GM19463 (cell line): ENCODE measurements around the gene KRTAP10-6.
"Not testable (repeated sequence)": the region's sequence is repeated elsewhere in the genome, so short reads cannot be mapped to it uniquely, and the experiment has no call there.

Source experiments
- ATAC-seq: cut with Tn5 transposase; IDR thresholded peaks from one replicate; pipeline ENCODE4 v1.9.1; 2021; ENCODE audit warnings: mild to moderate bottlenecking, moderate library complexity; ENCODE audit not compliant: unreplicated experiment

Gene KRTAP10-6

GRCh38 chr21:44564099-44564498, 28.2 kb downstream of the KRTAP10-6 start:
- ATAC-seq = no peak

GRCh38 chr21:44558695-44559094, 33.6 kb downstream of the KRTAP10-6 start, which contains the start of gene KRTAP10-3:
Gene KRTAP10-3 (minus strand): TSS chr21:44558795. CDS start chr21:44558715, 80 bp downstream.
- no peak for ATAC-seq

DNA sequence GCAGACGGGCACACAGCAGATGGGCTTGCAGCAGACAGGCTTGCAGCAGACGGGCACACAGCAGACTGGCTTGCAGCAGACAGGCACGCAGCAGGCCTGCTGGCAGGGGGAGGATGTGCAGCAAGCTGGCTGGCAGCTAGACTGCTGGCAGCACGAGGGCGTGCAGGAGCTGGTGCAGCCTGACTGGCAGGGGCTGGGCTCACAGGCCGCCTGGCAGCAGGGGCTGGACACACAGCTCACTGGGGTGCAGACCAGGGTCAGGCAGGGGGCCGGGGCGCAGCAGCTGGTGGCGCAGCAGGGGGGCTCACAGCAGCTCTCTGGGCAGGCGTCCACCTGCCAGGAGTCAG, 34.0 kb downstream of the KRTAP10-6 start:
- ATAC-seq = not testable (repeated sequence)

- no peak for ATAC-seq
These were observed 34.6 kb downstream of the KRTAP10-6 start for GRCh38 chr21:44557491-44558328.

DNA sequence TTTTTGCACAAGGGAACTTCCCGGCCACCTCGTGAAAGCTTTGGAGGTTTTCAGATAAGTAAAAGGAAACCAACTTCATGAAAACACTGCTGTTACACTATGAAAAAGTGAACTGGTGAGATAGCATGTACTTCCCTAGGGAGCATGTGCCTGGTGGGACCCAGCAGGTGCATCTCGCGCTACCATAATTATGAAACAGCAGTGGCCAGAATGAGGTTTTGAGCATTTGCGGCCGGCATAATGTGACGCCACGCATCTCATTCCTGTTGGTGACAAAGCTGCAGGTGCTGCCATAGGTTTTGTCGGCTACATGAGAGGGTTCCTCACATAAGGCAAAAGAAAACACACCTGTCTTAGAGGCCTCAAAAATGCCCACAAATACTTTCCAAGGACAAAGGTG, 35.4 kb downstream of the KRTAP10-6 start:
- ATAC-seq = no peak

DNA sequence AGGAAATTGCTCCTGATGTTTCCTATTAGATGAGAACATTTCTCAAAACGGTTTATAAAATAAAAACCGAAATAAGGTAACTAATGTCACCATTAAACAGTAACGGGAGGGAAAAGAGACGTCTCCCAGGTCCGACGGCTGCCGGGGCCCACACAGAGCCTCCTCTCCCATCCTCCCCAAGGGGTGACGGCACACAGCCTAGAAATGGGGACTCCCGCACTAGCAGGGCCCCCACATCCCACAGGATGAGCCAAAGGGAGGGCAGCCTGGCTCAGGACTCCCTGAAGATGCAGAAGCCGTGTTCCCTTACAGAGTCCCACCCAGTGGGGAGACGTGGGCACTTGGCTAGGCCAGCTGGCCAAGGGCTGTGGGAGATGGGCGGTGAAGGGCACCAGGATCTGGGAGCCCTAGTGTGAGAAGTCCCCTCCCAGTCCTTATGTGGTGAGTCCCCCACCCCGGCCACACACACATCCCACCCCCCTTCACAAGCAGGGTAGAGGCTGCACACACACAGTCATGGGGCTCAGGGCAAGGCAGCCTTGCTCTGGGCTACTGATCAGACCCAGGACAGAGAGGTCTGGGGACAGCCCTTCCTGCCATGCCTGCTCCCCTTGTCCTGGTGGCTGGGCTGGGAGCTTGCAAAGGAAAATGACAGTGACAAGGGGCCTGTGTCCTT, 37.0 kb downstream of the KRTAP10-6 start:
- no peak for ATAC-seq

DNA sequence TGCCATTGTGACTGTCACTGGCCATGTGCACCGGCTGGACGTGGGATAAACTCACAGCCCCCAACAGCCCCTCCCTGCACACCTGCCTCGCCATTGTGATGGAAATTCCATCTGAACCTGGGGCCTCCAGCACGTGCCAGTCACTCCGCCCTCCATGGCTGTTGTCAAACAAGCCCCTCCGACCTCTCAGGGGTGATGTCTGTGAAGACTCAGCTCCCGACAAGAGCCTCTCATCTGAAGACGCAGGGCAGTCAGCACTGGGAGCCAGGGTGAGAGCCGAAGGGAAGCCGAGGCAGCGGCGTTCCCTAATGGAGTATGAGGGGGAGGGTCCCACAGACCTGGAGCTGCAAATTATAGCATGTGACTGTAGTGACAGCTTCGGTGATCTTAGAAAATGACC, 39.6 kb downstream of the KRTAP10-6 start:
- ATAC-seq = no peak

GRCh38 chr21:44552136-44552535, 40.2 kb downstream of the KRTAP10-6 start:
- ATAC-seq = no peak

- no peak for ATAC-seq
These were observed 40.9 kb downstream of the KRTAP10-6 start, which contains the start of gene KRTAP10-2 for GRCh38 chr21:44551340-44551961. Gene KRTAP10-2 (minus strand): TSS chr21:44551505. CDS start chr21:44551458, 47 bp downstream.

DNA sequence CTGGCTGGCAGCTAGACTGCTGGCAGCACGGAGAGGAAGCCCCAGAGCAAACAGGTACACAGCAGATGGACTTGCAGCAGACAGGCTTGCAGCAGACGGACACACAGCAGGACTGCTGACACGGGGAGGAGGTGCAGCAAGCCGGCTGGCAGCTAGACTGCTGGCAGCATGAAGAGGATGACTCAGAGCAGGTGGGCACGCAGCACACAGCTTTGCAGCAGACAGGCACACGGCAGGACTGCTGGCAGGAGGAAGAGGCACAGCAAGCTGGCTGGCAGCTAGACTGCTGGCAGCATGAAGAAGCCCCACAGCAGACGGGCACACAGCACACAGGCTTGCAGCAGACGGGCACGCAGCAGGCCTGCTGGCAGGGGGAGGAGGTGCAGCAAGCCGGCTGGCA, 41.5 kb downstream of the KRTAP10-6 start:
- no peak for ATAC-seq

- not testable (repeated sequence) for ATAC-seq
These were observed 42.0 kb downstream of the KRTAP10-6 start for GRCh38 chr21:44550285-44550684.

GRCh38 chr21:44549525-44550211, 42.6 kb downstream of the KRTAP10-6 start:
- no peak for ATAC-seq

DNA sequence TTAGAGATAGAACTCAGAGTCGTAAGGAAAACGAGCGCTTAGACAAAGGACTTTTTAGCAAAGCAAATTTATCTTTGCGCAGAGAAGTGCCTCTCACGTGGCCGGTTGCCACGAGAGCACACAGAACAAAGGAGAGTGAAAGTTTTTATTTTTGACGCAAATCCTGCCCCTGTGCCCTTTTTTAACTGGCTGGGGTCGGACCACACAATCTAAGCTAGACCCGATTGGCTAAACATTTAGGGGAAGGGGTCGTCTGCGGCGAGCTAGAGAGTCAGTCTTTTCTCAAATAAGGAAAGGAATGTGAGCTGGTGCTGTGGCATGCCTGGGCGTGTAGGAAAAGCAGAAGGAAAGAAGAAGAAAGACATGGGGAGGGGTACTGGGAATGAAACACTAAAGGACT, 43.4 kb downstream of the KRTAP10-6 start:
- ATAC-seq = no peak

- no peak for ATAC-seq
These were observed 43.9 kb downstream of the KRTAP10-6 start for GRCh38 chr21:44548381-44548780.

GRCh38 chr21:44547656-44548331, 44.5 kb downstream of the KRTAP10-6 start:
- ATAC-seq = no peak

GRCh38 chr21:44544566-44544965, 47.7 kb downstream of the KRTAP10-6 start:
- ATAC-seq = no peak

- ATAC-seq = no peak
These were observed 49.6 kb downstream of the KRTAP10-6 start for GRCh38 chr21:44542716-44543115.
